Parathyroid adenoma (tissue), 2 donors: ENCODE results near the gene PACSIN1.

Source experiments
- H2AFZ ChIP-seq: fragments of 300-600 bp; sonication (generic); one replicate; pipeline ENCODE4 v1.7.0; 2017; ENCODE audit warnings: antibody characterized with exemption, mild to moderate bottlenecking
- H3K27ac ChIP-seq: fragments of 300-600 bp; sonication (generic); one replicate; pipeline ENCODE4 v1.7.0; 2017
- H3K27me3 ChIP-seq: fragments of 300-600 bp; sonication (generic); one replicate; pipeline ENCODE4 v1.7.0; 2017; ENCODE audit warnings: low read length; ENCODE audit not compliant: control insufficient read depth, insufficient read depth
- H3K36me3 ChIP-seq: fragments of 300-600 bp; sonication (generic); one replicate; pipeline ENCODE4 v1.7.0; 2017; ENCODE audit warnings: low read length; ENCODE audit not compliant: control insufficient read depth, insufficient read depth
- H3K4me1 ChIP-seq: fragments of 300-600 bp; sonication (generic); one replicate; pipeline ENCODE4 v1.7.0; 2017; ENCODE audit warnings: control low read depth
- H3K4me2 ChIP-seq: fragments of 300-600 bp; sonication (generic); one replicate; pipeline ENCODE4 v1.7.0; 2017; ENCODE audit warnings: low read length
- H3K4me3 ChIP-seq: fragments of 300-600 bp; sonication (generic); one replicate; pipeline ENCODE4 v1.7.0; 2017; ENCODE audit warnings: low read depth, low read length
- H3K79me2 ChIP-seq: fragments of 300-600 bp; sonication (generic); one replicate; pipeline ENCODE4 v1.7.0; 2017; ENCODE audit warnings: control low read depth
- H3K9ac ChIP-seq: fragments of 300-600 bp; sonication (generic); one replicate; pipeline ENCODE4 v1.7.0; 2017; ENCODE audit warnings: mild to moderate bottlenecking
- H3K9me3 ChIP-seq: fragments of 300-600 bp; sonication (generic); one replicate; pipeline ENCODE4 v1.7.0; 2017; ENCODE audit warnings: low read length; ENCODE audit not compliant: control insufficient read depth
- CTCF ChIP-seq: fragments of 300-600 bp; sonication (generic); IDR thresholded peaks from one replicate; pipeline ENCODE4 v1.7.0; 2017; ENCODE audit warnings: antibody characterized with exemption, mild to moderate bottlenecking
- donor health status: primary hyperparathyroidism.

PACSIN1 gene

DNA sequence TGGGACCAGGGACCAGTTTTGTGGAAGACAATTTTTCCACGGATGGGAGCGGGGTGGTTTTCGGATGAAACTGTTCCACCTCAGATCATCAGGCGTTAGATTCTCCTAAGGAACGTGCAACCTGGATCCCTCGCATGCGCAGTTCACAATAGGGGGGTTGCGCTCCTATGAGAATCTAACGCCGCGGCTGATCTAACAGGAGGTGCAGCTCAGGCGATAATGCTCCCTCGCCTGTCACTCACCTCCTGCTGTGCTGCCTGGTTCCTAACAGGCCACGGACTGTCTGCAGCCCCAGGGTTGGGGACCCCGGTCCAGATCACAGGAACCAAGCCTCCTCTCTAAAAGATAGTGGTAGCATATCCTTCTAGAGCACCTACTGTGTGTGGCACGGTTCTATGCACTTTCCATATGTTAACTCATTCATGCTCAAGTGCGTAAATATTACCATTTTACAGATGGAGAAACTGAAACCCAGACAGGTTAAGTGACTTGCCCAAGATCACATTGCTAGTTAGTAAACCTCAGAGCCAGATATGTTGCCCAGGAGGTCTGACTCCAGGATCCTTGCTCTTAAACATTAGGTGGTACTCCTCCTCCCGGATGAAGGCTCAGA lies 65.0 kb downstream of the PACSIN1 start:
- no peak overlapping the region for H3K4me3 ChIP-seq

GRCh38 chr6:34531580-34532201 lies 65.8 kb downstream of the PACSIN1 start:
- H3K9me3 ChIP-seq = no peaks in the 10 kb centered on the region
- no peaks in the 10 kb centered on the region for H3K36me3 ChIP-seq
- no peaks in the 10 kb centered on the region for H3K27me3 ChIP-seq
- H3K9ac ChIP-seq = no peak overlapping the region
- peaks cover 2% of the 10 kb centered on the region for H3K4me1 ChIP-seq
- no peak overlapping the region for H2AFZ ChIP-seq
- H3K79me2 ChIP-seq = no peaks in the 10 kb centered on the region
- H3K4me2 ChIP-seq = no peak overlapping the region
- H3K4me3 ChIP-seq = no peak overlapping the region
- H3K27ac ChIP-seq = no peak overlapping the region
- no peak for TF ChIP-seq CTCF

More for the DNA sequence above, 65.0 kb downstream of the PACSIN1 start:
- no peaks in the 10 kb centered on the region for H3K36me3 ChIP-seq
- TF ChIP-seq CTCF = no peak
- H3K9me3 ChIP-seq = no peaks in the 10 kb centered on the region
- H3K9ac ChIP-seq = no peak overlapping the region
- no peak overlapping the region for H3K4me2 ChIP-seq
- H3K79me2 ChIP-seq = no peaks in the 10 kb centered on the region
- no peak overlapping the region for H3K27ac ChIP-seq
- no peaks in the 10 kb centered on the region for H3K27me3 ChIP-seq
- peaks cover 2% of the 10 kb centered on the region for H3K4me1 ChIP-seq
- H2AFZ ChIP-seq = no peak overlapping the region

GRCh38 chr6:34532230-34532629 lies 66.4 kb downstream of the PACSIN1 start:
- Histone ChIP-seq H3K36me3 (no peaks in the 10 kb centered on the region), H3K9me3 (no peaks in the 10 kb centered on the region), H3K79me2 (no peaks in the 10 kb centered on the region), H3K4me3 (no peak overlapping the region), H2AFZ (no peak overlapping the region), H3K4me1 (peaks cover 2% of the 10 kb centered on the region), H3K9ac (no peak overlapping the region), H3K4me2 (no peak overlapping the region), H3K27ac (no peak overlapping the region), H3K27me3 (no peaks in the 10 kb centered on the region)
- TF ChIP-seq CTCF = no peak

GRCh38 chr6:34534146-34534545 lies 68.3 kb downstream of the PACSIN1 start:
- Histone ChIP-seq H3K4me1 (no peaks in the 10 kb centered on the region), H3K4me2 (no peak overlapping the region), H3K4me3 (no peak overlapping the region), H3K79me2 (no peaks in the 10 kb centered on the region), H3K36me3 (no peaks in the 10 kb centered on the region), H3K27ac (no peak overlapping the region), H3K9me3 (no peaks in the 10 kb centered on the region), H3K27me3 (no peaks in the 10 kb centered on the region), H2AFZ (no peak overlapping the region), H3K9ac (no peak overlapping the region)
- no peak for TF ChIP-seq CTCF

DNA sequence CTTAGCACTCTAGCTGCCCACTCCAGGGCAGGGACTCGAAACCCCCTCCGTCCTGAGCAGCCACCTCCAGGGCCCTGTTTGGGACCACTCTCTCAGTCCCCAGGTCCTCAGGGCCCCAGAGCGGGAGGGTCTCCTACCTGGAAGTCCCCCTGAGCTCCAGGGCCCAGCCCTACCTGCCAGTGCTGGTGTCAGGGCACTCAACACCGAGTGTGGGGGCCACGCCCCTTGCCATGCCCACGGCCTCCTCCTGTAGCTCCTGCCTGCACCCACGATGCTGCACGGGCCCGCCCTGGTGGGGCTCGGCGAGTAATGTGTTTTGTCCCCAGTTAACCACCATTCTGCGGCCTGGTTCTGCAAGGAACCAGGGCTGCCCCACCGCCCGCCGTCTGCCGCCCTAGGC lies 68.8 kb downstream of the PACSIN1 start:
- H3K27me3 ChIP-seq = no peaks in the 10 kb centered on the region
- no peaks in the 10 kb centered on the region for H3K36me3 ChIP-seq
- H3K9ac ChIP-seq = no peak overlapping the region
- no peak overlapping the region for H3K4me3 ChIP-seq
- no peaks in the 10 kb centered on the region for H3K9me3 ChIP-seq
- no peak overlapping the region for H3K27ac ChIP-seq
- no peaks in the 10 kb centered on the region for H3K79me2 ChIP-seq
- no peak overlapping the region for H3K4me2 ChIP-seq
- TF ChIP-seq CTCF = no peak
- H2AFZ ChIP-seq = no peak overlapping the region
- no peaks in the 10 kb centered on the region for H3K4me1 ChIP-seq
